Smooth muscle cell (in vitro differentiated cells): Measurements from ENCODE around the gene CD320. TPM values are rescaled to one million over a fixed set of nuclear protein-coding genes. Genes with fewer than 3 reads are reported as not detected.
A peak's percentile ranks its signal among the peaks of the same experiment; 100 is the strongest.
"Not testable (repeated sequence)": the region's sequence is repeated elsewhere in the genome, so short reads cannot be mapped to it uniquely, and the experiment has no call there.

Experiments
- DNase-seq: peaks from one replicate; lab custom pipeline; 2025; ENCODE audit not compliant: unreplicated experiment; lab: John Stamatoyannopoulos, UW
- H2AFZ ChIP-seq: fragments of 200-600 bp; sonication (generic); 2 replicates; pipeline ENCODE4 v1.6.0; 2016; ENCODE audit warnings: antibody characterized with exemption, low read depth, mild to moderate bottlenecking
- H3F3A ChIP-seq: fragments of 200-600 bp; sonication (generic); 2 replicates; pipeline ENCODE4 v1.6.0; 2017; ENCODE audit warnings: antibody characterized with exemption, low read depth
- H3K27ac ChIP-seq: fragments of 200-600 bp; sonication (generic); 2 replicates; pipeline ENCODE4 v1.5.1; 2016; ENCODE audit warnings: low read depth, mild to moderate bottlenecking
- H3K27me3 ChIP-seq: fragments of 200-600 bp; sonication (generic); 2 replicates; pipeline ENCODE4 v1.6.1; 2016; ENCODE audit warnings: low read depth, mild to moderate bottlenecking
- H3K36me3 ChIP-seq: fragments of 200-600 bp; sonication (generic); 2 replicates; pipeline ENCODE4 v1.5.1; 2016; ENCODE audit warnings: low read depth
- H3K4me1 ChIP-seq: fragments of 200-600 bp; sonication (generic); 2 replicates; pipeline ENCODE4 v1.5.1; 2016; ENCODE audit warnings: low read depth
- H3K4me2 ChIP-seq: fragments of 200-600 bp; sonication (generic); 2 replicates; pipeline ENCODE4 v1.6.0; 2016; ENCODE audit warnings: mild to moderate bottlenecking
- H3K4me3 ChIP-seq: fragments of 200-600 bp; sonication (generic); 2 replicates; pipeline ENCODE4 v1.5.1; 2016; ENCODE audit warnings: mild to moderate bottlenecking
- H3K79me2 ChIP-seq: fragments of 200-600 bp; sonication (generic); 2 replicates; pipeline ENCODE4 v1.6.0; 2016; ENCODE audit warnings: low read depth, mild to moderate bottlenecking
- H3K9ac ChIP-seq: fragments of 200-600 bp; sonication (generic); 2 replicates; pipeline ENCODE4 v1.6.0; 2016; ENCODE audit warnings: low read depth
- H3K9me3 ChIP-seq: fragments of 200-600 bp; sonication (generic); replicated peaks from 2 replicates; pipeline ENCODE4 v1.5.1; 2016; ENCODE audit warnings: low read depth
- H4K20me1 ChIP-seq: fragments of 200-600 bp; sonication (generic); 2 replicates; pipeline ENCODE4 v1.6.0; 2016; ENCODE audit warnings: low read depth
- WGBS: methylation state at CpG from one replicate; pipeline ENCODE4 v1.1.7; 2016; ENCODE audit warnings: low lambda C conversion rate; 5-methylcytosine and 5-hydroxymethylcytosine counted together
- polyA plus RNA-seq: library from polyadenylated mRNA; unstranded; fragments of >200 nt; fragmentation: Nextera tagmentation; extraction: Ambion mirVana; gene quantifications from 2 replicates; pipeline ENCODE4 v1.2.1, GENCODE V29; 2016
- total RNA-seq: library from RNA; depleted of rRNA; stranded (reverse); fragments of >200 nt; gene quantifications from 2 replicates; pipeline ENCODE4 v1.2.3, GENCODE V29; 2014
- TF ChIP-seq, protein P1 (sequence below): fragments of 200-600 bp; sonication (generic); IDR thresholded peaks from 2 replicates; pipeline ENCODE4 v1.5.1; 2017; ENCODE audit warnings: borderline replicate concordance, mild to moderate bottlenecking, antibody characterized with exemption; ENCODE audit not compliant: insufficient read depth, poor library complexity, severe bottlenecking

Gene CD320
- total and polyA plus RNA-seq, 2 experiments from 2014 or later: 23.8 to 42.7 TPM

DNA sequence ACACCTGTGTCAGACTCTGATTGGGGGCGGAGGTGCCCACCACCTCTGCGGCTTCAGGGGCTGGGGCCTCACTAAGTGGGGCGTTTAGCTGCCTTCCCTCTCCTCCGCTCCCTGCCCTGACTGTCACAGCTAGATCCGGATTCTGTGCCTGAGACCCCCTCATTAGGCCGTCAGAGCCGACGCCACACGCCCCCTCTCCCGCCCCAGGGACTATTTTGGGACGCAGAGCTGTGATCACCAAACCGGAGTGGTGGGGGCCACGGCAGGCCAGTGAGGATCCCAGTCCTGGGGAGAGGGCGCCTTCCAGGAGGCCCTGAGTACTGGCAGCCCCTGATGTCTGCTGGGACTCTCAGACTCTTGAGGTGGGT, 34.1 kb upstream of the CD320 start:
- WGBS: 59% methylated on average over 14 of the region's 14 CpGs
- peak overlapping the region; percentile 53 for H3K4me3 ChIP-seq
- no peak for DNase-seq

DNA sequence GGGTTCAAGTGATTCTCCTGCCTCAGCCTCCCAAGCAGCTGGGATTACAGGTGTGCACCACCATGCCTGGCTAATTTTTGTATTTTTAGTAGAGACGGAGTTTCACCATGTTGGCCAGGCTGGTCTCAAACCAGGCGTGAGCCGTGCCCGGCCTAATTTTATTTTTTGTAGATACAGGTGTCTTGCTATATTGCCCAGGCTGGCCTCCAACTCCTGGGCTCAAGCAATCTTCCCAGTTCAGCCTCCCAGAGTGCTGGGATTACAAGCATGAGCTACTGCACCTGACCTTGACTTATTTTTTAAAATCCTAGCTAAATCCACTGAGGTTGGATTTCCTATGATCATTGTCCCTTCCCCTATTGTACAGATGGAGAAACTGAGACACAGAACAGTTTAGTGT, 33.3 kb upstream of the CD320 start:
- H3K4me1 ChIP-seq, H3K4me3 ChIP-seq, H3F3A ChIP-seq, H3K27ac ChIP-seq, H3K9ac ChIP-seq, H3K27me3 ChIP-seq, H2AFZ ChIP-seq, H3K4me2 ChIP-seq, H3K9me3 ChIP-seq, H3K79me2 ChIP-seq, H4K20me1 ChIP-seq, DNase-seq, H3K36me3 ChIP-seq: not testable (repeated sequence)
- 98% methylated on average over 4 of the region's 4 CpGs for WGBS

More for the DNA sequence above, 34.1 kb upstream of the CD320 start:
- no peak overlapping the region for H3K9ac ChIP-seq
- no peaks in the 10 kb centered on the region for H3K79me2 ChIP-seq
- H3K4me1 ChIP-seq: peaks cover 4% of the 10 kb centered on the region
- peaks cover 3% of the 10 kb centered on the region for H3K27me3 ChIP-seq
- H3K36me3 ChIP-seq: no peaks in the 10 kb centered on the region
- H3K4me2 ChIP-seq: no peak overlapping the region
- H3K9me3 ChIP-seq: no peaks in the 10 kb centered on the region
- no peaks in the 10 kb centered on the region for H3F3A ChIP-seq
- H4K20me1 ChIP-seq: no peaks in the 10 kb centered on the region
- TF ChIP-seq, protein P1, sequence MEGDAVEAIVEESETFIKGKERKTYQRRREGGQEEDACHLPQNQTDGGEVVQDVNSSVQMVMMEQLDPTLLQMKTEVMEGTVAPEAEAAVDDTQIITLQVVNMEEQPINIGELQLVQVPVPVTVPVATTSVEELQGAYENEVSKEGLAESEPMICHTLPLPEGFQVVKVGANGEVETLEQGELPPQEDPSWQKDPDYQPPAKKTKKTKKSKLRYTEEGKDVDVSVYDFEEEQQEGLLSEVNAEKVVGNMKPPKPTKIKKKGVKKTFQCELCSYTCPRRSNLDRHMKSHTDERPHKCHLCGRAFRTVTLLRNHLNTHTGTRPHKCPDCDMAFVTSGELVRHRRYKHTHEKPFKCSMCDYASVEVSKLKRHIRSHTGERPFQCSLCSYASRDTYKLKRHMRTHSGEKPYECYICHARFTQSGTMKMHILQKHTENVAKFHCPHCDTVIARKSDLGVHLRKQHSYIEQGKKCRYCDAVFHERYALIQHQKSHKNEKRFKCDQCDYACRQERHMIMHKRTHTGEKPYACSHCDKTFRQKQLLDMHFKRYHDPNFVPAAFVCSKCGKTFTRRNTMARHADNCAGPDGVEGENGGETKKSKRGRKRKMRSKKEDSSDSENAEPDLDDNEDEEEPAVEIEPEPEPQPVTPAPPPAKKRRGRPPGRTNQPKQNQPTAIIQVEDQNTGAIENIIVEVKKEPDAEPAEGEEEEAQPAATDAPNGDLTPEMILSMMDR: no peak
- H3K27ac ChIP-seq: no peak overlapping the region
- no peak overlapping the region for H2AFZ ChIP-seq

DNA sequence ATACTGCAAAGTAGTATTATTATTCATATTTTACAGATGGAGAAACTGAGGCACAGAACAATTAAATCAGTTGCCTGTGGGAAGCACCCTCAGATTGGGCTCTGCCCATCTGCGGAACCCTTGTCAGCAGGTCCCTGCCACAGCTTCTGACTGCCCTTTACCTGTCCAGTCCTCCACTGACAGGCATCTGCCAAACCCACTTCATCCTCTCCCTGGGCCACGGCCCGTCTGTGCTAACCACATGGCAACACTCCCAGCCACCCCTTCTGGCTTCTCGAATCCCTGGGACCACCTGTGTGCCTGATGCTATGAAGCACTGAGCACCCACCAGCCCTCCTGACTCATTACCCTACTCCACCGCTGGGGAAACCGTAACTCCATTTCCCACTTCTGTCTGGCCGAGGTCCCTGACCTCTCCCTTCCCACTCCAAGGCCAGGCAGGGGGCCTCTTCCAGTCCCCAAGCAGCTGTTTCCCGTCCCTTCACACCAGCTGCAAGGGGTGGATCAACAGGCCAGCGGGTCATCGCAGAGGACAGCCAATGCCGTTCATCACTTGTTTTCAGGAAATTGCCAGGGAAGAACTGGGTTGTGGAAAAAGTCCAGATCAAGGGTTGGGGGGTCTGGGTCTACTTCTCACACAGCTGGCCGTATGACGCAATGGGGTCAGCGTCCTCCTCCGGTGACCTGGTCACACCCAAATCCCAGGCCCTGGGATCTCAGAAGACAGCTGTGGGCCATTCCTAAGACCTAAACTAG, 32.4 kb upstream of the CD320 start:
- Histone ChIP-seq H3K4me2 (no peak overlapping the region), H3F3A (no peaks in the 10 kb centered on the region), H3K4me1 (peaks cover 4% of the 10 kb centered on the region), H3K36me3 (no peaks in the 10 kb centered on the region), H2AFZ (no peak overlapping the region), H3K9ac (no peak overlapping the region), H3K9me3 (no peaks in the 10 kb centered on the region), H3K4me3 (no peak overlapping the region), H3K27me3 (peaks cover 14% of the 10 kb centered on the region), H4K20me1 (no peaks in the 10 kb centered on the region), H3K27ac (no peak overlapping the region), H3K79me2 (no peaks in the 10 kb centered on the region)
- WGBS: 63% methylated on average over 15 of the region's 15 CpGs
- TF ChIP-seq, protein P1: no peak
- no peak for DNase-seq

DNA sequence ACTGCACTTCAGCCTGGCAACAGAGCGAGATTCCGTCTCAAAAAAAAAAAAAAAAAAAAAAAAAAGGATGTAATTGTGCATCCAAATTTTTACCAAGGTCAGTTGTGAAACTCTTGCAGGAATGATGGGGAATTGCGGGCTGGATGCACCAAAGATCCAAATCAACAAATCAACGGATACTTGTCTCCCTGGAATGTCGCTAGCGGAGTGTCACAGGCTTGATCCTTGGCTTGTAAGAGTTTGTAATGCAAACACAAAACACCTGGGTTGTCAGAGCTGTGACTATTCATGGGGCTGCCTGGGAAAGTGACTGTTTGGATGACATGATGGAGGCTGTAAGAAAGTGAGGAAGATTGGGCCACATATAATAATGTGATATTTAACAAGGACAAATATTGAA, 30.7 kb upstream of the CD320 start:
- no peaks in the 10 kb centered on the region for H3F3A ChIP-seq
- H3K9me3 ChIP-seq: no peaks in the 10 kb centered on the region
- H3K4me2 ChIP-seq: no peak overlapping the region
- peaks cover 27% of the 10 kb centered on the region for H3K27me3 ChIP-seq
- H3K4me1 ChIP-seq: peaks cover 4% of the 10 kb centered on the region
- no peak overlapping the region for H3K27ac ChIP-seq
- DNase-seq: no peak
- H3K4me3 ChIP-seq: no peak overlapping the region
- TF ChIP-seq, protein P1: no peak
- H3K36me3 ChIP-seq: no peaks in the 10 kb centered on the region
- no peak overlapping the region for H3K9ac ChIP-seq
- H3K79me2 ChIP-seq: no peaks in the 10 kb centered on the region
- H2AFZ ChIP-seq: no peak overlapping the region
- WGBS: 70% methylated on average over 6 of the region's 6 CpGs
- H4K20me1 ChIP-seq: no peaks in the 10 kb centered on the region
